ENCODE results near the gene SPOCK1. TPM values are rescaled to one million over a fixed set of nuclear protein-coding genes. Genes with fewer than 3 reads are reported as not detected.

Gene SPOCK1
- polyA plus RNA-seq, 2 of the 4 experiments (the other 2 are of a cell fraction), result 28.9 to 40.8 TPM

DNA sequence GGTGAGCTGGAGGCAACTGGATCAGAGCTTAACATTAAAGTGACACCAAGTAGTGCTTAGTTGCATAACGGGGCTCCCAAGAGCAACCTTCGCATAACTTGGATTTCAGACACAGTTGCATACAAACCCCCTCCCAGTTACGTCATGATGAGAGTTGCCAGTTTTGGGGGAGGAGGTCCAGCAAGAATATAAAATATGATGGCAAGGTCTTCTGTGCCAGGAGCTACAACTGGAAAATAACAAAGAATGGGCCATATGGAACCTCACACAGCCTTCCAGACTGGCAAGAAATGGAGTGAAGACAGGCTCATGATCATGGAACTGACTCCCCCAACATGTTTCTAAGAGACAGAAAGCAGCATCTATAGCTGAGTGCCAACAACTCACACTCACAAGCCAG, 8.5 kb downstream of the SPOCK1 start:
- no peak overlapping the region for H3K4me2 ChIP-seq
- CTCF ChIA-PET, result interaction anchor here (1.2 to 4.8 kb wide), 5 partner anchors 8 to 1241 kb away, joined by 3 to 32 read pairs (median 6); partner anchors contain the start of gene SPOCK1
- no peaks in the 10 kb centered on the region for H3K4me1 ChIP-seq
- ATAC-seq (no peak), DNase-seq (ENCODE audit: low read depth in 1 of 2, low spot score in 1 of 2) (no peak), FAIRE-seq (no peak)
- POLR2A ChIA-PET, result no interaction called here
- no peaks in the 10 kb centered on the region for H3K9me3 ChIP-seq
- TF ChIP-seq SMC3 (IDR thresholded peaks at IDR 0.05), result no peak
- no peak for TF ChIP-seq NFE2L2 (conservative IDR thresholded peaks at IDR 0.05; ENCODE audit: low read length)
- TF ChIP-seq, protein P1, sequence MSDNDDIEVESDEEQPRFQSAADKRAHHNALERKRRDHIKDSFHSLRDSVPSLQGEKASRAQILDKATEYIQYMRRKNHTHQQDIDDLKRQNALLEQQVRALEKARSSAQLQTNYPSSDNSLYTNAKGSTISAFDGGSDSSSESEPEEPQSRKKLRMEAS (IDR thresholded peaks at IDR 0.05), result no peak
- no peak for TF ChIP-seq NR3C1 (IDR thresholded peaks at IDR 0.05)
- TF ChIP-seq FOSB (CRISPR knock-in tag; IDR thresholded peaks at IDR 0.05), result no peak
- TF ChIP-seq KDM5A (IDR thresholded peaks at IDR 0.05), result no peak
- no peak for TF ChIP-seq CBX8 (IDR thresholded peaks at IDR 0.05)
- TF ChIP-seq JUN (IDR thresholded peaks at IDR 0.05), result no peak
- TF ChIP-seq MYC (IDR thresholded peaks at IDR 0.05; ENCODE audit: borderline replicate concordance, low read length), result no peak
- TF ChIP-seq, protein P2, sequence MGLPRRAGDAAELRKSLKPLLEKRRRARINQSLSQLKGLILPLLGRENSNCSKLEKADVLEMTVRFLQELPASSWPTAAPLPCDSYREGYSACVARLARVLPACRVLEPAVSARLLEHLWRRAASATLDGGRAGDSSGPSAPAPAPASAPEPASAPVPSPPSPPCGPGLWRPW (IDR thresholded peaks at IDR 0.05), result no peak
- TF ChIP-seq POLR2AphosphoS2 (conservative IDR thresholded peaks at IDR 0.05; ENCODE audit: low read length), result no peak
- no peak for TF ChIP-seq GATA3 (IDR thresholded peaks at IDR 0.05; ENCODE audit: borderline replicate concordance)
- no peak for TF ChIP-seq RNF2 (IDR thresholded peaks at IDR 0.05; ENCODE audit: borderline replicate concordance, low read depth)
- TF ChIP-seq, protein P3, sequence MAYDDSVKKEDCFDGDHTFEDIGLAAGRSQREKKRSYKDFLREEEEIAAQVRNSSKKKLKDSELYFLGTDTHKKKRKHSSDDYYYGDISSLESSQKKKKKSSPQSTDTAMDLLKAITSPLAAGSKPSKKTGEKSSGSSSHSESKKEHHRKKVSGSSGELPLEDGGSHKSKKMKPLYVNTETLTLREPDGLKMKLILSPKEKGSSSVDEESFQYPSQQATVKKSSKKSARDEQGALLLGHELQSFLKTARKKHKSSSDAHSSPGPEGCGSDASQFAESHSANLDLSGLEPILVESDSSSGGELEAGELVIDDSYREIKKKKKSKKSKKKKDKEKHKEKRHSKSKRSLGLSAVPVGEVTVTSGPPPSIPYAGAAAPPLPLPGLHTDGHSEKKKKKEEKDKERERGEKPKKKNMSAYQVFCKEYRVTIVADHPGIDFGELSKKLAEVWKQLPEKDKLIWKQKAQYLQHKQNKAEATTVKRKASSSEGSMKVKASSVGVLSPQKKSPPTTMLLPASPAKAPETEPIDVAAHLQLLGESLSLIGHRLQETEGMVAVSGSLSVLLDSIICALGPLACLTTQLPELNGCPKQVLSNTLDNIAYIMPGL (CRISPR knock-in tag; IDR thresholded peaks at IDR 0.05; ENCODE audit: borderline replicate concordance), result no peak
- TF ChIP-seq ZSCAN20 (CRISPR knock-in tag; IDR thresholded peaks at IDR 0.05), result no peak
- TF ChIP-seq CEBPB (IDR thresholded peaks at IDR 0.05), result no peak
- no peak overlapping the region for H3K4me3 ChIP-seq
- H3K27ac ChIP-seq, result no peak overlapping the region
- 85% methylated on average over 3 of the region's 3 CpGs for WGBS (ENCODE audit: missing lambda C conversion rate)

DNA sequence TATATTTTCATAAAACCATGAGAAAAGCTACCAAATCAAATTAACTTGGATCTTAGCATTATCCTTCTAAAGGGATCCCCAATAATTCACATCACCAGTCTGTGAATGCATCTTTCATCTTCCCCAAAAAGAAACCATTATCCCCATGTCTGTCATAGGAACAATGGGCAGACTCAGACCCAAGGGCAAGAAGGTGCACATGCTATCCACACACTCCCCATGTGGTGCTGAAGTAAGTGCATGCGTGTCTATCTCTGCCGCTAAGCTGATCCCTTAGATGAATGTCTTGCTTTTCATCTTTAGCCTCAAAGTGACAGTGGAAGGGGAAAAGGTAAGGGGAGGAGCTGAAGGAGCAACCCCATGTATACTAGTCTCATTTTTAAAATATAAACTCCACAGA, 10.2 kb downstream of the SPOCK1 start:
- H3K4me3 ChIP-seq, result no peak overlapping the region
- no peaks in the 10 kb centered on the region for H3K9me3 ChIP-seq
- no peaks in the 10 kb centered on the region for H3K4me1 ChIP-seq
- FAIRE-seq, result no peak
- no peak for ATAC-seq
- POLR2A ChIA-PET, result no interaction called here
- TF ChIP-seq ZNF302 (CRISPR knock-in tag; IDR thresholded peaks at IDR 0.05), result no peak
- no peak for TF ChIP-seq KDM1A (IDR thresholded peaks at IDR 0.05; ENCODE audit: low read depth)
- TF ChIP-seq, protein P2 (IDR thresholded peaks at IDR 0.05), result no peak
- H3K27ac ChIP-seq, result no peak overlapping the region
- CTCF ChIA-PET, result interaction anchor here (0.7 to 2.4 kb wide), 6 partner anchors 8 to 168 kb away, joined by 3 to 18 read pairs (median 6); partner anchors contain the start of gene SPOCK1
- 79% methylated on average over 2 of the region's 2 CpGs for WGBS (ENCODE audit: missing lambda C conversion rate)
- no peak overlapping the region for H3K4me2 ChIP-seq
- DNase-seq (ENCODE audit: low read depth in 1 of 2, low spot score in 1 of 2), result no peak

DNA sequence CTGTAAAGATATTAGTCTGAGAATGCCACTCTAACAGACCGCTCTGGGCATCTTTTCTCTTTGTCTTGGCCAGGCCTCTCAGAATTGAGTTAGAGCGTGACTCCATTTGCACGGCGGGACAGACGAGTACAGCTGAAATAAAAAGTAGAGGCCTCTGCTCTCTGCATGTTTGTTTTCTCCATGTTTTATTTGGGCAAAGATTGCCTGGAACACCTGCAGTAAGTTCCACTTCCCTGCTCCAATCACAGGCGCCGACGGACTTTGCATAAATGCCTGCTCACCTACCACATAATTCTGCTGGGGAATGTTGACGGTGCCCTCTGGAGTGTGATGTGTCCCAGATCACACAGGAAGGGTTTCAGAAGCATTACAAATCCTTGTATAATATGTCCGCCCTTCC, 10.6 kb downstream of the SPOCK1 start:
- Histone ChIP-seq H3K4me1 (no peaks in the 10 kb centered on the region), H3K9me3 (no peaks in the 10 kb centered on the region), H3K27ac (no peak overlapping the region), H3K4me2 (no peak overlapping the region), H3K4me3 (no peak overlapping the region)
- TF ChIP-seq NR3C1 (IDR thresholded peaks at IDR 0.05), result no peak
- TF ChIP-seq, protein P4, sequence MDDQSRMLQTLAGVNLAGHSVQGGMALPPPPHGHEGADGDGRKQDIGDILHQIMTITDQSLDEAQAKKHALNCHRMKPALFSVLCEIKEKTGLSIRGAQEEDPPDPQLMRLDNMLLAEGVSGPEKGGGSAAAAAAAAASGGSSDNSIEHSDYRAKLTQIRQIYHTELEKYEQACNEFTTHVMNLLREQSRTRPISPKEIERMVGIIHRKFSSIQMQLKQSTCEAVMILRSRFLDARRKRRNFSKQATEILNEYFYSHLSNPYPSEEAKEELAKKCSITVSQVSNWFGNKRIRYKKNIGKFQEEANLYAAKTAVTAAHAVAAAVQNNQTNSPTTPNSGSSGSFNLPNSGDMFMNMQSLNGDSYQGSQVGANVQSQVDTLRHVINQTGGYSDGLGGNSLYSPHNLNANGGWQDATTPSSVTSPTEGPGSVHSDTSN (IDR thresholded peaks at IDR 0.05), result no peak
- TF ChIP-seq MAFK (IDR thresholded peaks at IDR 0.05; ENCODE audit: partially characterized antibody), result no peak
- no peak for TF ChIP-seq HOXB13 (CRISPR knock-in tag; IDR thresholded peaks at IDR 0.05; ENCODE audit: low read depth)
- TF ChIP-seq, protein P5, sequence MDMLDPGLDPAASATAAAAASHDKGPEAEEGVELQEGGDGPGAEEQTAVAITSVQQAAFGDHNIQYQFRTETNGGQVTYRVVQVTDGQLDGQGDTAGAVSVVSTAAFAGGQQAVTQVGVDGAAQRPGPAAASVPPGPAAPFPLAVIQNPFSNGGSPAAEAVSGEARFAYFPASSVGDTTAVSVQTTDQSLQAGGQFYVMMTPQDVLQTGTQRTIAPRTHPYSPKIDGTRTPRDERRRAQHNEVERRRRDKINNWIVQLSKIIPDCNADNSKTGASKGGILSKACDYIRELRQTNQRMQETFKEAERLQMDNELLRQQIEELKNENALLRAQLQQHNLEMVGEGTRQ (IDR thresholded peaks at IDR 0.05), result no peak
- no peak for TF ChIP-seq PHF8 (IDR thresholded peaks at IDR 0.05; ENCODE audit: borderline replicate concordance, low read depth)
- no peak for TF ChIP-seq BHLHE40 (IDR thresholded peaks at IDR 0.05; ENCODE audit: low read depth, low read length)
- TF ChIP-seq, protein P2 (IDR thresholded peaks at IDR 0.05), result no peak
- no peak for TF ChIP-seq HDAC2 (IDR thresholded peaks at IDR 0.05)
- no peak for TF ChIP-seq GATA3 (IDR thresholded peaks at IDR 0.05; ENCODE audit: borderline replicate concordance)
- no peak for TF ChIP-seq SREBF2 (IDR thresholded peaks at IDR 0.05)
- no peak for TF ChIP-seq MYC (IDR thresholded peaks at IDR 0.05; ENCODE audit: borderline replicate concordance, low read length)
- no peak for TF ChIP-seq ZSCAN20 (CRISPR knock-in tag; IDR thresholded peaks at IDR 0.05)
- no peak for TF ChIP-seq RFX5 (IDR thresholded peaks at IDR 0.05)
- no peak for TF ChIP-seq CBX2 (IDR thresholded peaks at IDR 0.05; ENCODE audit: borderline replicate concordance, low read depth)
- 85% methylated on average over 10 of the region's 10 CpGs for WGBS (ENCODE audit: missing lambda C conversion rate)
- POLR2A ChIA-PET, result no interaction called here
- ATAC-seq (no peak), DNase-seq (ENCODE audit: low read depth in 1 of 2, low spot score in 1 of 2) (no peak), FAIRE-seq (no peak)
- CTCF ChIA-PET, result interaction anchor here (1.4 to 2.4 kb wide), 4 partner anchors 9 to 168 kb away, joined by 3 to 18 read pairs (median 6); no protein-coding TSS in a partner anchor
